Activated naive CD4-positive, alpha-beta T cell treated with anti-CD3 and anti-CD28 coated beads for 36 hours (primary cell): ENCODE results near the gene ILDR2. TPM values are rescaled to one million over a fixed set of nuclear protein-coding genes. Genes with fewer than 3 reads are reported as not detected.
A peak's percentile ranks its signal among the peaks of the same experiment; 100 is the strongest.

Experiments
- CTCF ChIA-PET: fragments of 350-600 bp; sonication (Branson Sonifier 250); formaldehyde crosslinking; loops from one replicate; lab custom pipeline; 2021; ENCODE audit warnings: antibody characterized with exemption; lab: Charles Lee
- DNase-seq: peaks from one replicate; pipeline ENCODE4 v3.0.0-alpha.2; 2020
- H3K27ac Mint-ChIP-seq: one replicate; pipeline ENCODE4 v1.8.0; 2021; ENCODE audit warnings: mild to moderate bottlenecking, mixed read lengths
- H3K27me3 Mint-ChIP-seq: one replicate; pipeline ENCODE4 v1.8.0; 2021; ENCODE audit warnings: low read depth, mixed read lengths
- H3K36me3 Mint-ChIP-seq: one replicate; pipeline ENCODE4 v1.8.0; 2021; ENCODE audit warnings: low read depth, mixed read lengths
- H3K4me1 Mint-ChIP-seq: one replicate; pipeline ENCODE4 v1.8.0; 2021; ENCODE audit warnings: low read depth, mixed read lengths
- H3K4me3 Mint-ChIP-seq: one replicate; pipeline ENCODE4 v1.8.0; 2021; ENCODE audit warnings: mild to moderate bottlenecking, moderate library complexity, mixed read lengths
- H3K9me3 Mint-ChIP-seq: one replicate; pipeline ENCODE4 v1.8.0; 2021; ENCODE audit warnings: mixed read lengths
- intact Hi-C: fragments of 100-400 bp; cut with micrococcal nuclease; formaldehyde crosslinking; loops from one replicate; pipeline ENCODE4 v1.15.1; 2023
- total RNA-seq, 2 experiments: library from RNA; stranded (reverse); gene quantifications; one replicate each; pipeline ENCODE4 v1.2.3, GENCODE V29; 2021

ILDR2 gene, protein sequence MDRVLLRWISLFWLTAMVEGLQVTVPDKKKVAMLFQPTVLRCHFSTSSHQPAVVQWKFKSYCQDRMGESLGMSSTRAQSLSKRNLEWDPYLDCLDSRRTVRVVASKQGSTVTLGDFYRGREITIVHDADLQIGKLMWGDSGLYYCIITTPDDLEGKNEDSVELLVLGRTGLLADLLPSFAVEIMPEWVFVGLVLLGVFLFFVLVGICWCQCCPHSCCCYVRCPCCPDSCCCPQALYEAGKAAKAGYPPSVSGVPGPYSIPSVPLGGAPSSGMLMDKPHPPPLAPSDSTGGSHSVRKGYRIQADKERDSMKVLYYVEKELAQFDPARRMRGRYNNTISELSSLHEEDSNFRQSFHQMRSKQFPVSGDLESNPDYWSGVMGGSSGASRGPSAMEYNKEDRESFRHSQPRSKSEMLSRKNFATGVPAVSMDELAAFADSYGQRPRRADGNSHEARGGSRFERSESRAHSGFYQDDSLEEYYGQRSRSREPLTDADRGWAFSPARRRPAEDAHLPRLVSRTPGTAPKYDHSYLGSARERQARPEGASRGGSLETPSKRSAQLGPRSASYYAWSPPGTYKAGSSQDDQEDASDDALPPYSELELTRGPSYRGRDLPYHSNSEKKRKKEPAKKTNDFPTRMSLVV
- 10 to 100 TPM in 1 of 2 experiments, 1 to 10 TPM in 1; 9.1 to 10.5 TPM for total RNA-seq

- H3K36me3 Mint-ChIP-seq, result no peaks in the 10 kb centered on the region
- peak; percentile 84 for DNase-seq
- peaks cover 10% of the 10 kb centered on the region for H3K27me3 Mint-ChIP-seq
- H3K4me3 Mint-ChIP-seq, result peak within 1 kb of the TSS; percentile 91
- intact Hi-C loops, result loop anchor here (1.0 to 10.0 kb wide), 5 partner anchors 31 to 481 kb away; partner anchors contain the start of gene TADA1
- peak within 1 kb of the TSS; percentile 90 for H3K27ac Mint-ChIP-seq
- CTCF ChIA-PET, result interaction anchor here (1.0 kb wide), 1 partner anchor 84 kb away, joined by 4 read pairs; no protein-coding TSS in a partner anchor
- peaks cover 36% of the 10 kb centered on the region for H3K4me1 Mint-ChIP-seq
- H3K9me3 Mint-ChIP-seq, result no peaks in the 10 kb centered on the region
These were observed at the start of gene ILDR2 for GRCh38 chr1:166975361-166976129. Gene ILDR2, minus strand, starts transcription at chr1:166975540. Its CDS starts 272 bp downstream, at chr1:166975268.

DNA sequence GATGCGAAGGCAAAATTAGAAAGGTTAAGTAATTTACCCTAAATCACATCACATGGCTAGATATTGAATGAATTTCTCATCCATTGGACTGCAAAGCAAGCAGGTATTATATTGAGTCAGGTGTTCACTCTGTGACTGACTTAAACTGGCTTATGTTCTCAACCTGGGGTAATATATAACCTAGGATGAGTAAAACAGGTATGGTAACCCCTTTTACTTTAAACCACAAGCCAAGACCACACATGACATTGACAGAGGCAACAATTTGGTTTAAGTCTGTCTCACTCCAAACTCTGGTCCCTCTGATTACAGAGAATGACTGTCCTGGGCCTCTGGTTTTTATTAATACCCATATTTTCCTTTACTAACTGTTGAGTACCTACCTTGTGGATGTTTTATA, 47.0 kb upstream of the ILDR2 start:
- Mint-ChIP-seq H3K4me3 (no peak overlapping the region), H3K27me3 (peaks cover 12% of the 10 kb centered on the region), H3K4me1 (no peaks in the 10 kb centered on the region), H3K36me3 (no peaks in the 10 kb centered on the region), H3K27ac (no peak overlapping the region), H3K9me3 (no peaks in the 10 kb centered on the region)
- no peak for DNase-seq
- CTCF ChIA-PET, result interaction anchor here (1.2 kb wide), 1 partner anchor 37 kb away, joined by 4 read pairs; no protein-coding TSS in a partner anchor
- intact Hi-C loops, result no loop called here

DNA sequence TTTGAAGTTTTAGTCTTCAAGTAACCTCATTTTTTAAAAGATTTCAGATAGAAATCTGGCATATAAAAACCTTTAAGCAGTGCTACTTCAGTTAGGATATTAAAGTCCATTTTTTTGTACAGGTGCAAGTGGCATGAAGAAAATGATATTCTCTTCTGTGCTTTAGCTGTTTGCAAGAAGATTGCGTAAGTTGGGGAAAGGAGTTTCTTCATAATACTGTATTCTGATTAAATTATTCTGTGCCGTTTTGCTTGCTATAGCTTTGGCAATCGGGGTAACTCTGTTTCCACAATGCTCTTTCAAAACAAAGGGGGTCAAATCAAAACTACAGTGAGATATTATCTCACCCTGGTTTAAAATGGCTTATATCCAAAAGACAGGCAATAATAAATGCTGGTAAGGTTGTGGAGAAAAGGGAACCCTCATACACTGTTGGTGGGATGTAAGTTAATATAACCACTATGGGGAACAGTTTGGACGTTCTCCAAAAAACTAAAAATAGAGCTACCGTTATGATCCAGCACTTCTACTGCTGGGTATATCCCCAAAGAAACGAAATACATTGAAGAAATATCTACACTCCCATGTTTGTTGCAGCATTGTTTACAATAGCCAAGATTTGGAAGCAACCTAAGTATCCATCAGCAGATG, 40.9 kb upstream of the ILDR2 start:
- no peak for DNase-seq
- Mint-ChIP-seq H3K27me3 (peaks cover 3% of the 10 kb centered on the region), H3K36me3 (no peaks in the 10 kb centered on the region), H3K4me3 (no peak overlapping the region), H3K4me1 (no peaks in the 10 kb centered on the region), H3K9me3 (no peaks in the 10 kb centered on the region), H3K27ac (no peak overlapping the region)
- CTCF ChIA-PET, result interaction anchor here (0.6 kb wide), 1 partner anchor 12 kb away, joined by 6 read pairs; no protein-coding TSS in a partner anchor
- intact Hi-C loops, result no loop called here

- H3K9me3 Mint-ChIP-seq, result no peaks in the 10 kb centered on the region
- no peak overlapping the region for H3K27ac Mint-ChIP-seq
- DNase-seq, result no peak
- intact Hi-C loops, result no loop called here
- CTCF ChIA-PET, result no interaction called here
- H3K4me3 Mint-ChIP-seq, result no peak overlapping the region
- no peaks in the 10 kb centered on the region for H3K36me3 Mint-ChIP-seq
- peaks cover 9% of the 10 kb centered on the region for H3K27me3 Mint-ChIP-seq
- H3K4me1 Mint-ChIP-seq, result peaks cover 4% of the 10 kb centered on the region
These were observed 38.0 kb upstream of the ILDR2 start for GRCh38 chr1:167013108-167013929.

- H3K4me3 Mint-ChIP-seq, result no peak overlapping the region
- H3K27ac Mint-ChIP-seq, result no peak overlapping the region
- CTCF ChIA-PET, result no interaction called here
- intact Hi-C loops, result no loop called here
- no peak for DNase-seq
- no peaks in the 10 kb centered on the region for H3K9me3 Mint-ChIP-seq
- no peaks in the 10 kb centered on the region for H3K36me3 Mint-ChIP-seq
- peaks cover 4% of the 10 kb centered on the region for H3K4me1 Mint-ChIP-seq
- peaks cover 9% of the 10 kb centered on the region for H3K27me3 Mint-ChIP-seq
These were observed 37.2 kb upstream of the ILDR2 start for GRCh38 chr1:167012570-167012969.

DNA sequence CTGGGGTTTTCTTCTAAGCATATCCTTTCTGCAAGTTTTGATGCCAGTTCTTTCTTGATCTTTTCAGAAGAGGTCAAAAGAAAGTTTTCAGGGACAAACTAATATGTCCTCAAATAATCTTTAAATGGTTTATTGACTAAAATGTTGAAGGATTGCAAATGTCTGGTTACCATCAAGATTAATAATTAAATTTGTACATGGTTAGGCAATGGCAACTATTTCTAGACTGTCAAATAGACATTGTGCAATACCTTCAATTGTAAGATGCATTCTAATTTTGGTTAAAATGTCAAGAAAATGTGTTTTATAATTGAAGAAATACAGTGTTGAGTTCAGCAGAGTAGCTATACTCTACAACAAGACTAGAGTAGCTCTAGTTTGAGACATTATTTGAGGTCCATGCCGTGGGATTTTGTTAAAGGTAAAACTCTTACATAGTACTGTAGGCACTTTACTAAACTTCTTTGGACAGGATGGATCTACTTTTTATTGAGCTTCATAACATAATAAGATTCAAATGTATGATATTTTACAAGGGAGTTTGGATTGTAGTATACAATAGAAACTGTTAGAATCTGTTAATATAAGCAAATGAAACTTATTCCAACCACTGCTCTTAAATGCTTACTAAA, 36.3 kb upstream of the ILDR2 start:
- DNase-seq, result no peak
- Mint-ChIP-seq H3K9me3 (no peaks in the 10 kb centered on the region), H3K27me3 (peaks cover 9% of the 10 kb centered on the region), H3K4me3 (no peak overlapping the region), H3K4me1 (peaks cover 4% of the 10 kb centered on the region), H3K36me3 (no peaks in the 10 kb centered on the region), H3K27ac (no peak overlapping the region)
- CTCF ChIA-PET, result interaction anchor here (0.6 kb wide), 1 partner anchor 108 kb away, joined by 3 read pairs; no protein-coding TSS in a partner anchor
- intact Hi-C loops, result no loop called here

- H3K4me1 Mint-ChIP-seq, result peaks cover 9% of the 10 kb centered on the region
- H3K27me3 Mint-ChIP-seq, result no peaks in the 10 kb centered on the region
- intact Hi-C loops, result no loop called here
- CTCF ChIA-PET, result no interaction called here
- no peak overlapping the region for H3K27ac Mint-ChIP-seq
- peaks cover 4% of the 10 kb centered on the region for H3K36me3 Mint-ChIP-seq
- DNase-seq, result no peak
- peaks cover 10% of the 10 kb centered on the region for H3K9me3 Mint-ChIP-seq
- no peak overlapping the region for H3K4me3 Mint-ChIP-seq
These were observed 28.4 kb upstream of the ILDR2 start for GRCh38 chr1:167003711-167004110.

GRCh38 chr1:167002354-167002753, 27.0 kb upstream of the ILDR2 start:
- H3K27ac Mint-ChIP-seq, result no peak overlapping the region
- H3K4me1 Mint-ChIP-seq, result peaks cover 9% of the 10 kb centered on the region
- no peak overlapping the region for H3K4me3 Mint-ChIP-seq
- peaks cover 10% of the 10 kb centered on the region for H3K9me3 Mint-ChIP-seq
- no peaks in the 10 kb centered on the region for H3K27me3 Mint-ChIP-seq
- CTCF ChIA-PET, result interaction anchor here (1.1 kb wide), 1 partner anchor 57 kb away, joined by 3 read pairs; no protein-coding TSS in a partner anchor
- intact Hi-C loops, result no loop called here
- H3K36me3 Mint-ChIP-seq, result peaks cover 4% of the 10 kb centered on the region
- no peak for DNase-seq

- H3K27me3 Mint-ChIP-seq, result no peaks in the 10 kb centered on the region
- peaks cover 4% of the 10 kb centered on the region for H3K36me3 Mint-ChIP-seq
- H3K9me3 Mint-ChIP-seq, result peaks cover 10% of the 10 kb centered on the region
- H3K4me1 Mint-ChIP-seq, result peaks cover 9% of the 10 kb centered on the region
- DNase-seq, result no peak
- intact Hi-C loops, result no loop called here
- no peak overlapping the region for H3K27ac Mint-ChIP-seq
- H3K4me3 Mint-ChIP-seq, result no peak overlapping the region
- CTCF ChIA-PET, result no interaction called here
These were observed 25.2 kb upstream of the ILDR2 start for GRCh38 chr1:167000546-167000945.

GRCh38 chr1:166999500-167000055, 24.2 kb upstream of the ILDR2 start:
- Mint-ChIP-seq H3K27ac (no peak overlapping the region), H3K4me1 (peaks cover 9% of the 10 kb centered on the region), H3K36me3 (peaks cover 4% of the 10 kb centered on the region), H3K27me3 (no peaks in the 10 kb centered on the region), H3K4me3 (no peak overlapping the region), H3K9me3 (peaks cover 10% of the 10 kb centered on the region)
- CTCF ChIA-PET, result interaction anchor here (0.5 to 1.2 kb wide), 2 partner anchors 89 to 129 kb away, joined by 4 to 5 read pairs; no protein-coding TSS in a partner anchor
- no peak for DNase-seq
- intact Hi-C loops, result no loop called here
